Measurements from ENCODE around the gene IGLL5.
A peak's percentile ranks its signal among the peaks of the same experiment; 100 is the strongest.

Gene IGLL5

GRCh38 chr22:22929381-22930221 is 42.0 kb downstream of the IGLL5 start:
- no peak for DNase-seq

- no peak for DNase-seq
These were observed 42.5 kb downstream of the IGLL5 start for GRCh38 chr22:22930222-22930497.

GRCh38 chr22:22930571-22931556 is 43.2 kb downstream of the IGLL5 start:
- no peak for DNase-seq

GRCh38 chr22:22931557-22932270 is 44.1 kb downstream of the IGLL5 start:
- no peak for DNase-seq

GRCh38 chr22:22932512-22932941 is 44.9 kb downstream of the IGLL5 start:
- DNase-seq, result no peak

GRCh38 chr22:22933100-22933806 is 45.6 kb downstream of the IGLL5 start:
- no peak for DNase-seq

GRCh38 chr22:22933807-22934542 is 46.4 kb downstream of the IGLL5 start:
- no peak for DNase-seq

GRCh38 chr22:22934543-22935055 is 47.0 kb downstream of the IGLL5 start:
- DNase-seq, result no peak

GRCh38 chr22:22935056-22935545 is 47.5 kb downstream of the IGLL5 start:
- no peak for DNase-seq

- DNase-seq, result peak; percentile 23
These were observed 48.0 kb downstream of the IGLL5 start for GRCh38 chr22:22935546-22936157.

GRCh38 chr22:22936180-22936914 is 48.7 kb downstream of the IGLL5 start:
- no peak for DNase-seq

GRCh38 chr22:22936915-22937656 is 49.5 kb downstream of the IGLL5 start:
- DNase-seq, result no peak

- DNase-seq, result no peak
These were observed 50.4 kb downstream of the IGLL5 start for GRCh38 chr22:22937894-22938480.

GRCh38 chr22:22938672-22939587 is 51.3 kb downstream of the IGLL5 start:
- DNase-seq, result no peak

- DNase-seq, result no peak
These were observed 52.2 kb downstream of the IGLL5 start for GRCh38 chr22:22939588-22940368.

- DNase-seq, result no peak
These were observed 53.5 kb downstream of the IGLL5 start for GRCh38 chr22:22940961-22941605.

Data from CD4-positive, alpha-beta T cell treated with Interleukin-21 for 1 hour (primary cell).